ENCODE measurements around the gene MRPL37.
"Not testable (repeated sequence)": the region's sequence is repeated elsewhere in the genome, so short reads cannot be mapped to it uniquely, and the experiment has no call there.

Gene MRPL37

DNA sequence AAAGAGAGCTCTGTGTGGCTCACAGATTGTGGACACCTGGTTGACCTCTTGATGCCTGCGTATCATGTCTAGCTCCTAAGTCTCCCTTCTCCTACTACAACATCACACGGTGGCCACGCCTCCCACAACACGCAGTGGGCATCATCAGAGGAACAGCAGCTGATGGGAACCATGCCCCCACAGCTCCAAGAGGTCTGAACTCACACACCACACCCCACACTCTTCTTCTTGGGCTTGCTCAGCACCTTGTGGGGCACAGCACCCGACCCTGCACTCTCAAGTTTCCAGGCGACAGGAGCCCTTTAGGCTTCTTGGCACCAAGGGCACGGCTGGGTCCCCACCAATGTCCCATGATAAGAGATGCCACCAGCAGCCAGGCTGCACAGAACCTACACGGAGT lies 28.4 kb upstream of the MRPL37 start:
- in situ Hi-C loops (cut with MboI; ENCODE audit: low sequenced_read_pairs), result no loop called here

DNA sequence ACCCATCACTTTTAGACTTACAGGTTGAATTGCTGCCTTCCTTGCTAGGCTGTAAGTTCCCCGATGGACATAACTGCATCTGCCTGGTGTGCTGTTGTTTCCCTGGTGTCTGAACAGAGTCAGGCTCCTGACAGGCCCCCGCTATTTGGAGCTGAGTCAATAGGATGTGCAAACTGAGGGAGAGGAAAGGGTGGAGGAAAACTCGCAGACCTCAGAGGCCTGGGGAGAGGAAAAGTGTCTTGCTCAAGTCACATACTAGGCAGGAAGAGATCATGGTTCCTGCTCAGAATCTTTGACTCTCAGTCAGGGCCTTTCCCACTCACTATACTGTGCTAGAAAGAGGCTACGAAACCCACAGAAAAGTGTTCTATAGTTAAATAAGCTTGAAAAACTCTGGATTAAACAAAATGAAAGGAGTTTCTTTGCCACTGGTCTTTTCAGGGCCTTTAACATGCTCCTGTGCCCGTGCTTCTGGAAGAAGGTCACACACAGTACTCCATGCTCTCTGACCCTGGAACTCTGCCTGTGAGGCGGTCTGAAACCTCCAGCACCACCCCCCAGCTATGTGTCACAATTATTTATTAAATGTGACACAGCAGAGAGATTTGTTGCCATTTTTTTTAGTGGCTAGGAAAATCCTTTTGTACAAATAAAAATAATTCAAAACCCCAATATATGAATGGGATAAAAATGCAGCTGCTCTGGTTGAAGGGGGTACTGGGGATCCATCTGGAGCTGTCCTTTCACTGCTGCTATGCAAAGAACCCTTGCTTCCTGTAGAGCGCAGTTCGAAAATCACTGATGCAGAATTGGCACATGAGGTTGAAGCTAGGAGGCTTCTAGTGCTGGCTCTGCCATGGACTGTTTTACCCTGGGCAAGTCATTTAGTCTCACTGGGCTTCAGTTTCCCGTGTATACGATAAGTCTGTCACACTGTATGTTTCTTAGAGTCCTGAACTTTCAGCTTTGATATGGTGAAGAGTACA lies 27.1 kb upstream of the MRPL37 start:
- in situ Hi-C loops (cut with MboI; ENCODE audit: low sequenced_read_pairs), result no loop called here

DNA sequence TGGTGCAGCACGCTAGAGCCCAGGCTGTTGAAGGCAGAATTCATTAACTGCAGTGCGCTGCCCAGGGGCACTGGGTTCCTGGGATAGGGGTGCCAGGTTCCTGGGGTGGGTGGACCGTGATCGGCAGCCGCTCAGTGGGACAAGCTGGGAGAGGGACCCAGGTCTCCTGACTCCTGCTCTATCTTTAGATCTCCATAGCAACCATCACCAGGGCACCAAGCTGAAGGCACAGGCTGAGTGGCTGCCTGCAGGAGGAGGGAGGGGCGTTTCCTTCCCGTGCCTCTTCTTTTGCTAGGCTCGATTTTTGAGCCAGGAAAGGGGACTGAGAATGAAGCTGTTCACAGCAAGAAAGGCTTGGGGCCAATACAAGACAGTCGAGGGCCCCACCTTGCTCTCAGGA lies 26.3 kb upstream of the MRPL37 start:
- in situ Hi-C loops (cut with MboI; ENCODE audit: low sequenced_read_pairs), result no loop called here

DNA sequence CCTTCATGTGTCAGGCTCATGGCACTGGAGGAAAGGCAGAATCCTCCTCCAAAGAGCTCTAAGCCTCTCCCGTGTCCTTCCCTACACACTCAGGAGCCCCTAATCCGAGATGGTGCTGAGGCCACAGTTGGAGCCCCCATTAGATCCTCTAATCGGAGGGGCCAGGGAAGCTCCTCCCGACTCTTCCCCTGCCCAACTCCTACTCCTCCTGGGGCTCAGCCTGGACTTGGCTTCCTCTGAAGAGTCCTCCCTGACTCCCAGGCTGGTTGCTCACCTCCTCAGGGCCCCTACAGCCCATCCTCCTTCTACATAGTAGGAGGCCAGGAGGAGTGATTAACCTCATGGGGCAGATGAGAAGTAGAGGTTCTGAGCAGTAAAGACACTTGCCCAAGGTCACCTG lies 25.9 kb upstream of the MRPL37 start:
- in situ Hi-C loops (cut with MboI; ENCODE audit: low sequenced_read_pairs), result no loop called here

DNA sequence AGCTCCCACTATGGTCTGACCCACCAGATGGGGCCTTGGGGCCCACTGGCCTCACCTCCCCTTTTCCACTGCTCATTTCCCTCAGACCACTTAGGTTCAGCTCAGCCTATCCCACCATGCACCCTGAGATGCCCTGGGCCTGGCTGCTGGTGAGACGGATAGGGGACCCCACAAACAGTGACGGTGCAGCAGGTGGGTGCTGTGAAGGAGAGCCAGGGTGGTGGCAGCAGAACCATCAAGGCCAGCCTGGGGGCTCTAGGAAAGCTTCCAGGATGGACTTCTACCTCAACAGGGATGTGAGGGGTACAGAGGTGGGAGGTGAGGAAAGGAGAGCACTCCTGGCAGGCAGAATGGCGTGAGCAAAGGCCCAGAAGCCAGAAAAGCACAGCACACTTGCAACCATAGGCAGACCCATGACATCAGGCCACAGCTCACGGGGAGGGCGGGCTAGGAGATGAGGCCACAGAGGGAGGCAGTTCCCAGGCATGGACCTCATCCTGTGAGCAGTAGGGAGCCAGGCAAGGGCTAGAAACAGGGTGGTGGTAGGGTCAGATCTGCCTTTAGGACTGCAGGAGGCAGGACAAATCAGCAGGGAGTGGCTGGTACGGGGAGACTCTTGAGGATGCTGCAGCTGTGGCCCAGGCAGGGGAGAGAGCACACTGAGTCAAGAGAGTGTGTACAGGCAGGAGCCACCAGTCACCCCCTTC lies 23.2 kb upstream of the MRPL37 start:
- in situ Hi-C loops (cut with MboI; ENCODE audit: low sequenced_read_pairs), result no loop called here

DNA sequence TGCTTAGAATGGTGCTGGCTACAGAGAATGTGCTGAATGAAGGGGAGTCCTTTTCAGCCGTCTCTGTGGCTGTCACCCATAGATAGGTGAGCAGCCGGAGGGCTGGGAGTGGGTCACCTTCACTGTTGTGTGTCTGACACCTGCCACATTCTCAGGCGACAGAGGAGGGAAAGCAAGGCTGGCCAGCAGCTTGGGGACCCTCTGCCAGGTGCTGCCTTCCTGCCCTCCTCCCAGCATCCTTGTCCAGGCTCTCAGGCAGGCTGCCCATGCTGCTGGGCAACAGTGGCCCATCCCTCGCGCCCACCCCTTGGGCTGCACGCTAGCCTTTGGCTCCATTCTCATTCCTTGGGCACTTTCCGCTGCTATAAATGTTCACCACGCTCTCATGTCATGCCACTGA lies 22.2 kb upstream of the MRPL37 start:
- in situ Hi-C loops (cut with MboI; ENCODE audit: low sequenced_read_pairs), result no loop called here

DNA sequence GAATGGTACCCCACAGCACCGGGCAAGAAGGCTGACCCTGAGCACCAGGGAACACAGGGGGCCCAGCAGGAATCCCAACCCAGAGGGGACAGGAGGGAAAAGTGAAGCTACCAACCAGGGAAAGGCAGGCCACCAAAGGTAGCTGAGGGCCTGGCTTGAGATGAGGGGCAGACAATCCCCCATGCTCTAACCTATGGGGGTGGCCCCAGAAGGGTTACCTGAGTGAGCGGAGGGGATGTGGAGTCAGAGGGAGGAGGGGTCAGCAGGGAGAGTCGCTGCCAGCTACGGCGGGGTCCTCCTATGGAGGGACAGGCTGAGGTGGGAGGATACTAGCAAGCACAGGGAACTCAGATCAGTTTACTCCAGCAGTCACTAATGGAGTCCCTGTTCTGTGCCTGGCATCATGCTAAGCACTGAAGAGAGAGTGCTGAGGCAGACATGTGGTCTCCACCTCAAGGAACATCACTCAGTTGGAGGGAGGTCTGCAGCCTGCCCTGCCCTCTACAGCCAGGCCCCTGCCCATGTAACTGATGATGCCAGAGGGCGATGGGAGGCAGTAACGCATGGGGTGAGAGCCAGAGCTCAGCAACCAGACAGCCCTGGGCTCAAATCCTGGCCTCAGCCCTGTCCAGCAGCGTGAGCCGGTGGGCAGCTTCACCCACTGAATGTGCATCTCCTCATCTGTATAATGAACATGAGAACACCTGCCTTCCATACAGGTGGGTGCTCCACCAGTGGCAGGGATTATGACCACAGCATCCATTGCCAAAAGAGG lies 21.5 kb upstream of the MRPL37 start:
- in situ Hi-C loops (cut with MboI; ENCODE audit: low sequenced_read_pairs), result no loop called here

DNA sequence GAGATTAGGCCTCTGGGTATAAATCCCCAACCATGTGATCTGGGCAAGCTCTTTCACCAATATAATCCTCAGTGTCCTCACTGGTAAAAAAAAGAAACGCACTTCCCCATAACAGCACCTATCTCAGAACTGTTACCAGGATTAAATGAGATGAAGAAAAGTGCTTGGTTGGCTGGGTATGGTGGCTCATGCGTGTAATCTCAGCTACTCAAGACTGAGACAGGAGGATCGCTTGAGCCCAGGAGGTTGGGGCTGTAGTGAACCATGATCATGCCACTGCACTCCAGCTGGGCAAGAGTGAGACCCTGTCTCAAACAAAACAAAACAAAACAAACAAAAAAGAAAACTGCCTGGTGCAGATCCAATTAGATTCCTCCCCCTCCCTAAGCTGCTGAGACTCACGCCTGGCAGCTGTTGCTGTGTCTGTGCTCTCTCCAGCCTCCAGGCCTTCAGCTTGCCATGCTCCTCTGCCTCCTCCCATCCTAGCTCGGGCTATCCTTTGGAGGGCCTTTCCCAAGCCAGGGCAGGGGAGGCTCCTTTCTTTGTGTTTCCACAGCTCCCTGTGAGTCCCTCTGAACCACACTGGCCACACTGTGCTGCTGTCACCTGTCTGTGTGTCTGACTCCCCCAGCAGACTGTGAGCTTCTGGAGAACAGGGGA lies 19.1 kb upstream of the MRPL37 start:
- in situ Hi-C loops (cut with MboI; ENCODE audit: low sequenced_read_pairs), result no loop called here

DNA sequence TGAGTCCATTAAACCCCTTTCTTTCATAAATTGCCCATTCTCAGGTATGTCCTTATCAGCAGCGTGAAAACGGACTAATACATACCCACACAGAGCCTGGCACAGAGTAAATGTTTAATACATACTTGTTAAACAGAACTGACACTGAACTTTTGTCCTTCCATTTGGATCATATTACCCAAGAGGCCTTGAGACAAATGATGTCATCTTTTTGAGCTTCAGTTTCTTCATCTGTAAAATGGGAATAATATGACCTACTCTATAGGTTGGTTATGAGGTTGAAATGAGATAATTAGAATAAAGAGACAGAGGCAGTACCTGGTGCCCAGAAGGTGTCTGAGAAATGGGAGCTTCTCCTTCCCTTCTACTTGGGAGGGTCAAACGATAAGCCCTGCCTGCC lies 13.9 kb upstream of the MRPL37 start:
- in situ Hi-C loops (cut with MboI; ENCODE audit: low sequenced_read_pairs), result no loop called here

DNA sequence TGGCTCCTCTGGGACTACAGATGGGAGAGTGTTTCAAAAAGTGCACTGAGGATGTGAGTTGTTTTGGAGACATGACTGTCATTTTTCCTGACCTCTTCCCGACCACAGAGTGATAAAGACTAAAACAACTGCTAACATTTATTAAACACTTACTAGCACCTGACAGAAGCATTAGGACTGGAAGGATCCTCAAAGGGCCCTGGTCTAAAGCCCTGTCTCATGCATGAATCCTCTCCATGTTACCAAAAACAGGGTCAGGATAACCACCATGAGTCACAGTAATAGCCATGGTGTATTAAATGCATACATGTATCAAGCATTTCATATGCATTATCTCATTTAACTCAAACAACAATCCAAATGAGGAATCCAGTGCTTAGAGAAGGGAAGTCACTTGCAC lies 11.7 kb upstream of the MRPL37 start:
- in situ Hi-C loops (cut with MboI; ENCODE audit: low sequenced_read_pairs), result no loop called here

DNA sequence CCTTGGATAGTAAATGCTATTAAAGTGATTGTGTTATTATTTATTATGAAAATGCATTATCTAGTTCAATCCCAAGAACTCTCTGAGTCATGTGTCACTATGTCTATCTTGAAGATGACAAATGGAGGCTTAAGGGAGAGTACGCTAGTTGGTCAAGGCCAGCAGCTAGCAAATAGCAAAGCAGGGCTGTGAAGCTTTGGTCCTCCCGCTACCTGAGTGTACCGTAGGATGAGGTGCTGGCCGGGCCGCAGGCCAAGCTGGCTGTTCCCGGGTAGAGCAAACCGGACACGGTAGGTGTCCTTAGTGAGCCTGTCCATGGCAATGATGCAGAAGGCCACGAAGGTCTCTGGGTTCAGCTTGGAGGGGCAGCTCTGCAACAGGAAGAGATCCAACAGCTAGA lies 9.4 kb upstream of the MRPL37 start:
- in situ Hi-C loops (cut with MboI; ENCODE audit: low sequenced_read_pairs), result no loop called here

DNA sequence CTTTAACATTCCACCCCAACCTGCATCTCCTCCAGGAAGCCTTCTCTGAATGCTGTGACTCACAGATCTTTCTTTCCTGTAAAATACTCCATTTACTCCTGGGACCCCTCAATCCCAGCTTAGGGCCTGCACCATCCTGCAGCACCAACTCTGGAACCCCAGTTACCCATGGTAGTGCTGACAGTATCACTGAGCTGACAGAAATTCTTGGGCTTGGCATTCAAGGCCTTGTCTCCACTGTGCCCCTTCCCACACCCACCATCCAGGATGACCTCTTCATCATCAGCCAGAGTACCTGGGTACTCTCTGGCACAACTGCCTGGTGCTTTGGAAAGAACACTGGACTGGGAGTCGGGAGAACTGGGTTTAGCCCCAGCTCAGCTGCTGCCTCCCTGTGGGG lies 8.4 kb upstream of the MRPL37 start:
- in situ Hi-C loops (cut with MboI; ENCODE audit: low sequenced_read_pairs), result no loop called here

DNA sequence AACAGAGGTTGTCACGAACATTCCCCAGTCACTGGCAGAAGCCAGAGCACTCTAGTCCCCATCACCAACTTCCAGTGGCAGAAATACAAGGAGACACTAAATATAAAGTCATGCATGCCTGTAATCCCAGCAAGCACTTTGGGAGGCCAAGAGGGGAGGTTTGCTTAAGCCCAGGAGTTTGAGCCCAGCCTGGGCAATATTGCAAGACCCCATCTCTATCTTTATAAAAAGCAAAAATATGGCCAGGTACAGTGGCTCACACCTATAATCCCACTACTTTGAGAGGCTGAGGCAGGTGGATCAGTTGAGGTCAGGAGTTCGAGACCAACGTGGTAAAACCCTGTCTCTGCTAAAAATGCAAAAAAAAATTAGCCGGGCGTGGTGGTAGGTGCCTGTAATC lies 6.5 kb upstream of the MRPL37 start:
- in situ Hi-C loops (cut with MboI; ENCODE audit: low sequenced_read_pairs), result no loop called here

DNA sequence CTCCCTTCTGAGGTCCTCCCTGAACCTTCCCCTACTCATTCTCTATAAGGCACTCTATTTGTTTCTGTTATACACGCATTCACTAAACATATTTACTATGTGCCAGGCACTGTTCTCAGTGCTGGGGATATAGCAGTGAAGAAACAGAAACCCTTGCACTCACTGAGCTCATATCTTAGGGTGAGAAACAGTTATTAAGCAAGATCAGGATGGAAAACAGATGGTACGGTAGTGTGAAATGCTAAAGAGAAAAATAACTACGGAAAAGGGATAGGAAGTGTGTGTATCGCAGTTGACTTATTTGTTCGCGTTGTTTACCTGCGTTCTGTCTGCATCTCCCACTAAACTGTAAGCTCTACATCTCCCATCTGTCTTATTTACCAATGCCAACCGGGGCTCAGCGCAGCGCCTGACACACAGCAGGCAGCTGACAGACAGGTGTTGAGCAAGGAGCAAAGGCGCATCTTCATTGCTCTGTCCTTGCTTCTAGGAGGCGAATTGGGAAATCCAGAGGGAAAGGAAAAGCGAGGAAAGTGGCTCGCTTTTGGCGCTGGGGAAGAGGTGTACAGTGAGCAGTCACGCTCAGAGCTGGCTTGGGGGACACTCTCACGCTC lies 709 bp upstream of the MRPL37 start:
- in situ Hi-C loops (cut with MboI; ENCODE audit: low sequenced_read_pairs), result no loop called here

DNA sequence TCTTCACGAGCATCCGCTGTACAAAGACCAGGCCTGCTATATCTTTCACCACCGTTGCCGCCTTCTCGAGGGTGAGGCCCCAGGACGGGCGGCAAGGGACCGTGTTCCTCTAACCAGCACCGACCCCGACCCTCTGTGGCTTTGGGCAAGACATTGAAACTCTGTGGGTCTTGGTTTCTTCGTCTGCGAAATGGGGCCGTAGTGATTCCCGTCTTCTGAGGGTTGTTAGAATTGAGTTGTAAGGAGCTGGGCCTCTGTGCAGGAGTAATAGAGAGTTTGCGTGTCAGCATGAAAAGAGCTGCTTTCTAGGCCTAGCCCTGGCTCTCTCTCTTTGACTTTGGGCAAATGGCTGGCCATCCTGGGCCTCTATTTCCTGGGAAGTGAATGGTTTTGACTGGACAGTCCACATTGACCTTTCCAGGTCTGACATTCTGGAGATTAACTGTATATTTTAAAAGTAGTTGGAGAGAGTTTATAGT lies 591 bp downstream of the MRPL37 start:
- in situ Hi-C loops (cut with MboI; ENCODE audit: low sequenced_read_pairs), result no loop called here

DNA sequence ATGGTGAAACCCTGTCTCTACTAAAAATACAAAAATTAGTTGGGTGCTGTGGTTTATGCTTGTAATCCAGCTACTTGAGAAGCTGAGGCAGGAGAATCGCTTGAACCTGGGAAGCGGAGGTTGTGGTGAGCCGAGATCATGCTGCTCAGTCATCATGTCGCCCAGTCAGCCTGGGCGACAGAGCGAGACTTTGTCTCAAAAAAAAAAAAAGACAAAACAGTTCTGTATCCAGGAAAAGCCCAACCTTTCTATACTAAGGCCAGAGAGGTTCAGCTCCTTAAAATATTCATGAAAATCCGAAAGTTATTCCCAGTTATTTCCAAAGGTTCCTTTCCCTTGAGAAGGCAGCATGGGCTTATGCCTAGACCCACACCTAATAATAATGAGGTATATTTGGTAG lies 4.2 kb downstream of the MRPL37 start:
- in situ Hi-C loops (cut with MboI; ENCODE audit: low sequenced_read_pairs), result no loop called here

DNA sequence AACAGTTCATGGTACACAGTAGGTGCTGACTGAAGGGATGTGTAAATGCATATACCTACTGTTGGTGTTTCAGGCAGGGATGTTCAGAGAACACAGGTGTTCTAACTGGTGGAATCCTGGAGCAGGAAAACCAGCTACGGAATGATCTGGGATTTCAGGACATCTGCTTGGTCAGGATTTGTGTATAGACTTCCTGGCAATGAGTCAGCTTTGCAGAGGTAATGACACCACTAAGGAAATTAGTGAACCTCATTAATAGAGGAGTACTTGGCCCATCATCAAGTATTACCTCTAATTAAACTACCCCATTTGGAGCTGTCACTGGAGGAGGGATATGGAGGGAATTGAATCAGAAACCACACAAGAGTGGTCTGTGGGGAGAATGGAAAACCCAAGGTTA lies 7.3 kb downstream of the MRPL37 start:
- in situ Hi-C loops (cut with MboI; ENCODE audit: low sequenced_read_pairs), result no loop called here

DNA sequence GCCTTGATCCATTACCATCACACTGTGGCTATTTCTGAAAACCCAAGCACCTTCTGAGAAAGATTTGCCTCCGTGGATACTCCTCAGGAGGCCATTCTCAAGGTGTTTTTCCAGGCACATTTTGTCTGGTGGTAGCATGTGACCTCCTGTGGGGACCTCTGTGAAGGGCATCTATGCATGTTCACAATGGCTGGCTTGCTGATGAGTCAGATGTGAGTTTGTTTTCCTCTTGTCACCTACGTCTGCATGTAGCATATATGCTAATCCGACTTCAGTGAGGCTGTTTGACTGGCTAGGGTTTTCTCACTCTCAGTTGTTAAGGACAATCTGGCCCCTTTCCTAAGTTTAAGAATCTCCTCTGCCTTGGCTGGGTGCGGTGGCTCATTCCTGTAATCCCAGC lies 7.9 kb downstream of the MRPL37 start:
- in situ Hi-C loops (cut with MboI; ENCODE audit: low sequenced_read_pairs), result not testable (repeated sequence)

DNA sequence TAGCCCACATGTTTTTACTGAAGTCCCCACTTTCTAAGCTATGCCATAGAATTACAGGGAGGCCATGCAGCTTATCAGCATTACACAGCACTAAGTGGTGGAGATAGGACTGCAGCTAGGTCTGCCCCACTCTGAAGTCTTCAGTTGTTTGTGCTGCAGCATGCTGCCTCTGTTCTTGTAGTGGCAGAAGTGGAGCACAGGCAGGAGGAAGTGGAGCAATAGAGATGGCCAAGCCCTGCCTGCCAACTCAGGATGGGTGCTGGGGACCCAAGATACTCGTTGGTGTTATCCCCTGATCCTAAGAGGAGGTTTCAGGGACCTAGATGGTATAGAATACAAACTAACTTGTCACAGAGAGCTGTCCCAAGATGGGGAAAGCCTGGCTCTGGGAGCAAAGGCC lies 12.9 kb downstream of the MRPL37 start:
- in situ Hi-C loops (cut with MboI; ENCODE audit: low sequenced_read_pairs), result no loop called here

DNA sequence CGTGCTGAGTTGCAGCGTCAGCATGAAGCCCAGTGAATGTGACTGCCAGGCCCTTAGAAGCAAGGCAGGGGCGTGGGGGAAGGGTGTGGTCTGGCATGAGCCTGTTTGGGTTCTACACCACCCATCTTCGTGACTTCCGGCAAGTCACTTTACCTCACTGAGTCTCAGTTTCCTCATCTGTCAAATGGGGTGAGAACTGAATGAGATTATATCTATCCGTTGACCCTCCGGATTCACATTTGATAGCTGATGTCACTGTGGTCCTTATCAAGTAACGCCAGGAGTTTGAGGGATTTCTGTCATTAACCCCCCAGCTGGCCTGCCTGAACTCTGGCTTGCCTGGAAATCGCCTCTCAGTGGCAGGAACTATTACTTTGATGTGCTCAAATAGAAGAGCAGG lies 15.6 kb downstream of the MRPL37 start:
- in situ Hi-C loops (cut with MboI; ENCODE audit: low sequenced_read_pairs), result no loop called here
